GF-D8 (cell line): Measurements from ENCODE around the gene DCXR.

Experiments used
- DNase-seq: peaks from one replicate; lab custom pipeline; 2025; lab: John Stamatoyannopoulos, UW

Gene DCXR

GRCh38 chr17:82010575-82011525 is 26.6 kb downstream of the DCXR start:
- no peak for DNase-seq

- DNase-seq = no peak
Observed at GRCh38 chr17:82009413-82009812, 28.1 kb downstream of the DCXR start.

- no peak for DNase-seq
Observed at GRCh38 chr17:82008941-82009405, 28.5 kb downstream of the DCXR start.

GRCh38 chr17:82008258-82008940 is 29.1 kb downstream of the DCXR start:
- DNase-seq = no peak

GRCh38 chr17:82007495-82008257 is 29.8 kb downstream of the DCXR start:
- DNase-seq = no peak

- no peak for DNase-seq
Observed at GRCh38 chr17:82007228-82007494, 30.3 kb downstream of the DCXR start.

- DNase-seq = no peak
Observed at GRCh38 chr17:82006468-82007227, 30.8 kb downstream of the DCXR start.

GRCh38 chr17:82005701-82006348 is 31.7 kb downstream of the DCXR start:
- no peak for DNase-seq

- DNase-seq = no peak
Observed at GRCh38 chr17:82004517-82005455, 32.7 kb downstream of the DCXR start.

GRCh38 chr17:82003411-82004381 is 33.8 kb downstream of the DCXR start:
- no peak for DNase-seq

- DNase-seq = no peak
Observed at GRCh38 chr17:82001571-82002056, 35.9 kb downstream of the DCXR start.

GRCh38 chr17:82000803-82001570 is 36.5 kb downstream of the DCXR start:
- no peak for DNase-seq

- no peak for DNase-seq
Observed at GRCh38 chr17:81999976-82000802, 37.3 kb downstream of the DCXR start.

GRCh38 chr17:81999587-81999975 is 37.9 kb downstream of the DCXR start:
- no peak for DNase-seq

GRCh38 chr17:81998691-81999438 is 38.6 kb downstream of the DCXR start:
- DNase-seq = no peak

GRCh38 chr17:81998212-81998611 is 39.3 kb downstream of the DCXR start:
- DNase-seq = no peak
